Measurements from ENCODE around the gene MEG3. TPM values are rescaled to one million over a fixed set of nuclear protein-coding genes. Genes with fewer than 3 reads are reported as not detected.

Gene MEG3
- total RNA-seq, 4 donors from 2014 or later, result 101 to 177 (median 167) TPM

- WGBS, 2 donors, result 73 to 83% methylated on average over 8 of the region's 8 CpGs
- Histone ChIP-seq H3K4me1 (peaks cover 0 to 21% (median 0%) of the 10 kb centered on the region in 4 donors), H3K4me3 (no peak overlapping the region), H3K9me3 (no peaks in the 10 kb centered on the region), H3K27ac (no peak overlapping the region), H3K36me3 (no peaks in the 10 kb centered on the region), H3K27me3 (no peaks in the 10 kb centered on the region)
- DNase-seq (ENCODE audit: low spot score in 2 of 2), result no peak
- TF ChIP-seq EP300 (IDR thresholded peaks at IDR 0.05), result no peak
- no peak for TF ChIP-seq POLR2A (IDR thresholded peaks at IDR 0.05)
- TF ChIP-seq CTCF (IDR thresholded peaks at IDR 0.05), result no peak
Observed at GRCh38 chr14:100846309-100846859, 20.5 kb downstream of the MEG3 start.

DNA sequence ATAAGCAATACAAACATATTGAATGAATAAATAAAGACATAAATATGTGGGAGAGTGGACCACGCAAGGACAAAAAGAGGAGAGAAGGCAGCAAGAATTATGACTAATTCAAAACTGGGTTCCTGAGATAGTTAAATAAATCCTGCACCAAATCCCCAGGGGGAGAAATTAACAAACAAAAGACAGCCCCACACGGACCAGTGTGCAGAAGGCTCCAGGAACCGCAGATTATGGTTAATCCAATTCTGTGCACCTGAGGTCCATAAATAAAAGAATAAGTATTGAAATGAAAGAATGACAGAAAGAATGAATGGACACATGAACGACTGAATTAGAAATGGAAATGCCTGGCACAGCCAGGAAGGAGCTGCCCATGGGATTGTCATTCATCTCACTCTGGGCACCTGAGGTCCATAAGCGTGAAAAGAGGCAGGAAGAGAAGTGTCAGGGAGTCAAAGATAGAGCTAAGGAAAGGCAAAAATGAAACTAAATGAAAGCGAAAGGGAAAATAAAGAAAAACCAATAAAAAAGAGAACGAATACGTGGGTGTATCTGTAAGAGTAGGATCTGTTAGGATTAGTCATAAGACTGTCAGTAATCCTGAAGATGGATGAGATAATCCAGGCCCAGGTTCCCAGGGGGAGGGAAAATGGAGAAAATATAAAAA, 23.3 kb downstream of the MEG3 start:
- DNase-seq (ENCODE audit: low spot score in 2 of 2), result no peak
- Histone ChIP-seq H3K9me3 (no peaks in the 10 kb centered on the region), H3K36me3 (no peaks in the 10 kb centered on the region), H3K4me3 (no peak overlapping the region), H3K4me1 (peaks cover 0 to 15% (median 0%) of the 10 kb centered on the region in 4 donors), H3K27ac (no peak overlapping the region), H3K27me3 (no peaks in the 10 kb centered on the region)
- WGBS, 2 donors, result 48 to 49% methylated on average over 8 of the region's 8 CpGs
- TF ChIP-seq CTCF (IDR thresholded peaks at IDR 0.05), result no peak
- no peak for TF ChIP-seq POLR2A (IDR thresholded peaks at IDR 0.05)
- TF ChIP-seq EP300 (IDR thresholded peaks at IDR 0.05), result no peak

- Histone ChIP-seq H3K4me1 (peaks cover 0 to 8% (median 0%) of the 10 kb centered on the region in 4 donors), H3K27me3 (no peaks in the 10 kb centered on the region), H3K36me3 (no peaks in the 10 kb centered on the region), H3K4me3 (no peak overlapping the region), H3K27ac (no peak overlapping the region), H3K9me3 (no peaks in the 10 kb centered on the region)
- peak; percentile 64 to 79 for DNase-seq (ENCODE audit: low spot score in 2 of 2)
- TF ChIP-seq CTCF (IDR thresholded peaks at IDR 0.05), result peak; percentile 48 to 80 (median 69)
- TF ChIP-seq POLR2A (IDR thresholded peaks at IDR 0.05), result no peak
- 78 to 87% methylated on average over 6 to 8 of the region's 8 CpGs for WGBS, 2 donors
Observed at GRCh38 chr14:100850841-100851585, 25.1 kb downstream of the MEG3 start.

DNA sequence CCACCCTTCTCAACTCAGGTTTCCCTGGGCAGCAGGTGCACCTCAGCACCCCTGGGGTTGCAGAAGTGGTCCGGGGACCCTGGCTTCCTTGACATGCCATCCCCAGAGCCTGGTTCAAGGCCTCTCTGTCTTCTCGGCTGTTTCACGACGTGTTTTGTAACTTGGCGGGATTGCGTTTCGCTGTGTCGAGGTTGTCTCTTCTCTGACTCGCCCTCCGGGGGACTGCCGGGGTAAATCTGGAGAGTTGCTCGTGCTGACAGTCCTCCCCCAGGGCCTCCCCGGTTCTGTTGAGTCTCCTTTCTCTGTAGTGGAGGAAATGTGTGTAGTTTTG, 25.6 kb downstream of the MEG3 start:
- no peak for DNase-seq (ENCODE audit: low spot score in 2 of 2)
- TF ChIP-seq CTCF (IDR thresholded peaks at IDR 0.05) (no peak), POLR2A (IDR thresholded peaks at IDR 0.05) (no peak), EP300 (IDR thresholded peaks at IDR 0.05) (no peak)
- Histone ChIP-seq H3K27me3 (no peaks in the 10 kb centered on the region), H3K9me3 (no peaks in the 10 kb centered on the region), H3K4me3 (no peak overlapping the region), H3K27ac (no peak overlapping the region), H3K4me1 (peaks cover 0 to 8% (median 0%) of the 10 kb centered on the region in 4 donors), H3K36me3 (no peaks in the 10 kb centered on the region)
- WGBS, 2 donors, result 72 to 81% methylated on average over 13 of the region's 13 CpGs

Data from tibial nerve (tissue), 4 donors.